IPS-15b (cell line): Measurements from ENCODE around the gene IFT22.

Source experiments
- H3K27me3 ChIP-seq: one replicate; pipeline ENCODE4 v1.6.1; 2013; ENCODE audit warnings: low read length; ENCODE audit not compliant: control insufficient read depth, insufficient read depth
- H3K36me3 ChIP-seq: one replicate; pipeline ENCODE4 v1.6.1; 2013; ENCODE audit warnings: low read length; ENCODE audit not compliant: control insufficient read depth, insufficient read depth
- H3K4me1 ChIP-seq: one replicate; pipeline ENCODE4 v1.6.1; 2013; ENCODE audit warnings: mild to moderate bottlenecking, low read length; ENCODE audit not compliant: control insufficient read depth, insufficient read depth
- H3K4me3 ChIP-seq: one replicate; pipeline ENCODE4 v1.5.1; 2013; ENCODE audit warnings: low read depth, low read length
- H3K9ac ChIP-seq: one replicate; pipeline ENCODE4 v1.6.1; 2013; ENCODE audit warnings: low read depth, mild to moderate bottlenecking, low read length
- H3K9me3 ChIP-seq: one replicate; pipeline ENCODE4 v1.6.1; 2013; ENCODE audit warnings: mild to moderate bottlenecking, low read length; ENCODE audit not compliant: control insufficient read depth, insufficient read depth

IFT22 gene

GRCh38 chr7:101321491-101322401 is at the start of gene IFT22:
Gene IFT22 (minus strand): TSS chr7:101321812. CDS start chr7:101321709, 103 bp downstream.
- H3K27me3 ChIP-seq: no peaks in the 10 kb centered on the region
- peak within 1 kb of the TSS; percentile 85 for H3K4me3 ChIP-seq
- no peaks in the 10 kb centered on the region for H3K36me3 ChIP-seq
- H3K4me1 ChIP-seq: no peaks in the 10 kb centered on the region
- peak within 1 kb of the TSS; percentile 88 for H3K9ac ChIP-seq
- no peaks in the 10 kb centered on the region for H3K9me3 ChIP-seq

- no peaks in the 10 kb centered on the region for H3K36me3 ChIP-seq
- H3K4me3 ChIP-seq: no peak overlapping the region
- no peaks in the 10 kb centered on the region for H3K27me3 ChIP-seq
- H3K9ac ChIP-seq: no peak overlapping the region
- H3K4me1 ChIP-seq: no peaks in the 10 kb centered on the region
- no peaks in the 10 kb centered on the region for H3K9me3 ChIP-seq
Measured at GRCh38 chr7:101370836-101371235, 49.2 kb upstream of the IFT22 start.

- H3K27me3 ChIP-seq: no peaks in the 10 kb centered on the region
- no peak overlapping the region for H3K9ac ChIP-seq
- no peaks in the 10 kb centered on the region for H3K36me3 ChIP-seq
- no peaks in the 10 kb centered on the region for H3K4me1 ChIP-seq
- H3K4me3 ChIP-seq: no peak overlapping the region
- no peaks in the 10 kb centered on the region for H3K9me3 ChIP-seq
Measured at GRCh38 chr7:101368422-101369165, 47.0 kb upstream of the IFT22 start.

GRCh38 chr7:101367676-101368075 is 46.1 kb upstream of the IFT22 start:
- no peaks in the 10 kb centered on the region for H3K36me3 ChIP-seq

GRCh38 chr7:101365956-101366355 is 44.3 kb upstream of the IFT22 start:
- no peaks in the 10 kb centered on the region for H3K9me3 ChIP-seq
- peaks cover 4% of the 10 kb centered on the region for H3K27me3 ChIP-seq
- no peaks in the 10 kb centered on the region for H3K36me3 ChIP-seq
- no peak overlapping the region for H3K9ac ChIP-seq
- no peaks in the 10 kb centered on the region for H3K4me1 ChIP-seq
- H3K4me3 ChIP-seq: no peak overlapping the region

More at GRCh38 chr7:101367676-101368075, 46.1 kb upstream of the IFT22 start:
- Histone ChIP-seq H3K9ac (no peak overlapping the region), H3K4me1 (no peaks in the 10 kb centered on the region), H3K27me3 (no peaks in the 10 kb centered on the region), H3K4me3 (no peak overlapping the region), H3K9me3 (no peaks in the 10 kb centered on the region)

GRCh38 chr7:101363734-101364374 is 42.2 kb upstream of the IFT22 start:
- Histone ChIP-seq H3K36me3 (no peaks in the 10 kb centered on the region), H3K9me3 (no peaks in the 10 kb centered on the region), H3K4me3 (peak overlapping the region; percentile 80), H3K4me1 (no peaks in the 10 kb centered on the region), H3K27me3 (peaks cover 4% of the 10 kb centered on the region), H3K9ac (peak overlapping the region; percentile 91)

GRCh38 chr7:101363196-101363733 is 41.7 kb upstream of the IFT22 start:
- no peaks in the 10 kb centered on the region for H3K4me1 ChIP-seq
- peaks cover 4% of the 10 kb centered on the region for H3K27me3 ChIP-seq
- H3K9me3 ChIP-seq: no peaks in the 10 kb centered on the region
- H3K36me3 ChIP-seq: no peaks in the 10 kb centered on the region
- H3K9ac ChIP-seq: peak overlapping the region; percentile 91
- H3K4me3 ChIP-seq: peak overlapping the region; percentile 80

GRCh38 chr7:101362334-101363195 is 41.0 kb upstream of the IFT22 start, which contains the start of gene COL26A1:
Gene COL26A1 (plus strand): TSS chr7:101362875. CDS start chr7:101363033, 158 bp downstream.
- H3K36me3 ChIP-seq: no peaks in the 10 kb centered on the region
- H3K9ac ChIP-seq: peak within 1 kb of the TSS; percentile 91
- H3K4me3 ChIP-seq: peak within 1 kb of the TSS; percentile 80

GRCh38 chr7:101357433-101357832 is 35.8 kb upstream of the IFT22 start:
- Histone ChIP-seq H3K36me3 (no peaks in the 10 kb centered on the region), H3K27me3 (peaks cover 4% of the 10 kb centered on the region), H3K9ac (no peak overlapping the region), H3K9me3 (no peaks in the 10 kb centered on the region), H3K4me1 (no peaks in the 10 kb centered on the region), H3K4me3 (no peak overlapping the region)

More at GRCh38 chr7:101362334-101363195, 41.0 kb upstream of the IFT22 start, which contains the start of gene COL26A1:
- no peaks in the 10 kb centered on the region for H3K4me1 ChIP-seq
- H3K27me3 ChIP-seq: peaks cover 4% of the 10 kb centered on the region
- no peaks in the 10 kb centered on the region for H3K9me3 ChIP-seq

- no peak overlapping the region for H3K9ac ChIP-seq
- no peaks in the 10 kb centered on the region for H3K9me3 ChIP-seq
- H3K4me1 ChIP-seq: no peaks in the 10 kb centered on the region
- H3K27me3 ChIP-seq: no peaks in the 10 kb centered on the region
- no peaks in the 10 kb centered on the region for H3K36me3 ChIP-seq
- no peak overlapping the region for H3K4me3 ChIP-seq
Measured at GRCh38 chr7:101352920-101353308, 31.3 kb upstream of the IFT22 start.
